HEK293T (cell line): ENCODE measurements around the gene STK25.

Experiments used
- CTCF ChIA-PET: fragments of 350-600 bp; formaldehyde crosslinking; extraction: SDS; loops from one replicate; lab custom pipeline; 2021; ENCODE audit warnings: antibody characterized with exemption, inconsistent platforms; lab: Yijun Ruan, JAX
- POLR2A ChIA-PET: fragments of 350-600 bp; formaldehyde crosslinking; extraction: SDS; loops from one replicate; lab custom pipeline; 2020; ENCODE audit warnings: antibody characterized with exemption, inconsistent platforms; lab: Yijun Ruan, JAX
- DNase-seq: peaks from one replicate; pipeline ENCODE4 v3.0.0; 2012; ENCODE audit warnings: mixed read lengths; ENCODE audit errors: extremely low spot score
- ARNT ChIP-seq: fragments of 450-650 bp; IDR thresholded peaks from 2 replicates; pipeline ENCODE4 v1.6.1; 2017; ENCODE audit warnings: mild to moderate bottlenecking
- BHLHE40 ChIP-seq: fragments of 450-650 bp; IDR thresholded peaks from 2 replicates; pipeline ENCODE4 v1.6.1; 2016; ENCODE audit warnings: mild to moderate bottlenecking, moderate library complexity, borderline replicate concordance
- CTBP1 ChIP-seq: fragments of 450-650 bp; IDR thresholded peaks from 2 replicates; pipeline ENCODE4 v1.6.1; 2016; ENCODE audit warnings: borderline replicate concordance
- ELF4 ChIP-seq: fragments of 450-650 bp; IDR thresholded peaks from 2 replicates; pipeline ENCODE4 v1.6.1; 2017; ENCODE audit warnings: antibody characterized with exemption
- FOXA1 ChIP-seq: fragments of 450-650 bp; IDR thresholded peaks from 2 replicates; pipeline ENCODE4 v1.6.1; 2016; ENCODE audit warnings: mild to moderate bottlenecking
- FOXK2 ChIP-seq: fragments of 450-650 bp; IDR thresholded peaks from 2 replicates; pipeline ENCODE4 v1.6.1; 2016; ENCODE audit warnings: mild to moderate bottlenecking
- FOXM1 ChIP-seq: fragments of 450-650 bp; IDR thresholded peaks from 2 replicates; pipeline ENCODE4 v1.6.1; 2017; ENCODE audit warnings: mild to moderate bottlenecking, borderline replicate concordance
- HDGF ChIP-seq: fragments of 450-650 bp; IDR thresholded peaks from 2 replicates; pipeline ENCODE4 v1.6.1; 2017; ENCODE audit warnings: antibody characterized with exemption, borderline replicate concordance
- L3MBTL2 ChIP-seq: fragments of 450-650 bp; conservative IDR thresholded peaks from 2 replicates; pipeline ENCODE4 v1.6.1; 2016; ENCODE audit warnings: mild to moderate bottlenecking
- LEF1 ChIP-seq: fragments of 450-650 bp; IDR thresholded peaks from 2 replicates; pipeline ENCODE4 v1.6.1; 2017; ENCODE audit warnings: mild to moderate bottlenecking, borderline replicate concordance
- NFRKB ChIP-seq: fragments of 450-650 bp; IDR thresholded peaks from 2 replicates; pipeline ENCODE4 v1.6.1; 2016; ENCODE audit warnings: mild to moderate bottlenecking, moderate library complexity
- SP1 ChIP-seq: fragments of 450-650 bp; IDR thresholded peaks from 2 replicates; pipeline ENCODE4 v1.6.1; 2017
- SUZ12 ChIP-seq: fragments of 450-650 bp; IDR thresholded peaks from 2 replicates; pipeline ENCODE4 v1.6.1; 2016; ENCODE audit warnings: mild to moderate bottlenecking
- TARDBP ChIP-seq: fragments of 450-650 bp; IDR thresholded peaks from 2 replicates; pipeline ENCODE4 v1.6.1; 2016
- ZNF384 ChIP-seq: fragments of 450-650 bp; IDR thresholded peaks from 2 replicates; pipeline ENCODE4 v1.6.1; 2016
- TF ChIP-seq, protein P1 (sequence below): fragments of 450-650 bp; IDR thresholded peaks from 2 replicates; pipeline ENCODE4 v1.6.1; 2016

The STK25 gene

GRCh38 chr2:241500431-241500975 lies 7.9 kb downstream of the STK25 start:
- DNase-seq, result no peak

DNA sequence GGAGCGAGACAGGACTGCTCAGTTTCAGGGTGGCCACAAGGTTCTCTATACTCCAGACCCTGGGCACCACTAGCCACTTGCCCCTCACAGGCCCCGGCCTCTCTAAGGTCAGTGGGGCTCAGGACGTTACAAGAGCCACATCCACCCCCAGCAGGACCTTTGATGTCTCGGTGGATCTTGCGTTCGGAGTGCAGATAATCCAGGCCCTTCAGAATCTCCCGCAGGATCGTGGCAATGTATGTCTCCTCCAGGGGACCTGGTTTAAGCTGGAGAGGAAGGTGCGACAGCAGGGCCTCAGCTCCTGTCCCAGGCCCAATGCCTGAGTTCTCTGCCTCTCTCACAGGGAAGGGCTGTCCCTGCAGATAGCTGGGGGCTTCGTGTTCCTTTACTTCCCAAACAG lies 8.4 kb downstream of the STK25 start:
- POLR2A ChIA-PET, result no interaction called here
- DNase-seq, result no peak
- CTCF ChIA-PET, result no interaction called here
- no peak for TF ChIP-seq FOXM1
- TF ChIP-seq, protein P1, sequence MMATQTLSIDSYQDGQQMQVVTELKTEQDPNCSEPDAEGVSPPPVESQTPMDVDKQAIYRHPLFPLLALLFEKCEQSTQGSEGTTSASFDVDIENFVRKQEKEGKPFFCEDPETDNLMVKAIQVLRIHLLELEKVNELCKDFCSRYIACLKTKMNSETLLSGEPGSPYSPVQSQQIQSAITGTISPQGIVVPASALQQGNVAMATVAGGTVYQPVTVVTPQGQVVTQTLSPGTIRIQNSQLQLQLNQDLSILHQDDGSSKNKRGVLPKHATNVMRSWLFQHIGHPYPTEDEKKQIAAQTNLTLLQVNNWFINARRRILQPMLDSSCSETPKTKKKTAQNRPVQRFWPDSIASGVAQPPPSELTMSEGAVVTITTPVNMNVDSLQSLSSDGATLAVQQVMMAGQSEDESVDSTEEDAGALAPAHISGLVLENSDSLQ, result no peak
- no peak for TF ChIP-seq L3MBTL2
- TF ChIP-seq SP1, result no peak
- no peak for TF ChIP-seq ZNF384
- no peak for TF ChIP-seq LEF1
- no peak for TF ChIP-seq FOXA1

More at GRCh38 chr2:241500431-241500975, 7.9 kb downstream of the STK25 start:
- TF ChIP-seq LEF1 (no peak), BHLHE40 (no peak), TARDBP (no peak), SUZ12 (no peak), NFRKB (no peak), HDGF (no peak), FOXK2 (no peak), SP1 (no peak), ELF4 (no peak)
- ChIA-PET CTCF (no interaction called here), POLR2A (no interaction called here)

DNA sequence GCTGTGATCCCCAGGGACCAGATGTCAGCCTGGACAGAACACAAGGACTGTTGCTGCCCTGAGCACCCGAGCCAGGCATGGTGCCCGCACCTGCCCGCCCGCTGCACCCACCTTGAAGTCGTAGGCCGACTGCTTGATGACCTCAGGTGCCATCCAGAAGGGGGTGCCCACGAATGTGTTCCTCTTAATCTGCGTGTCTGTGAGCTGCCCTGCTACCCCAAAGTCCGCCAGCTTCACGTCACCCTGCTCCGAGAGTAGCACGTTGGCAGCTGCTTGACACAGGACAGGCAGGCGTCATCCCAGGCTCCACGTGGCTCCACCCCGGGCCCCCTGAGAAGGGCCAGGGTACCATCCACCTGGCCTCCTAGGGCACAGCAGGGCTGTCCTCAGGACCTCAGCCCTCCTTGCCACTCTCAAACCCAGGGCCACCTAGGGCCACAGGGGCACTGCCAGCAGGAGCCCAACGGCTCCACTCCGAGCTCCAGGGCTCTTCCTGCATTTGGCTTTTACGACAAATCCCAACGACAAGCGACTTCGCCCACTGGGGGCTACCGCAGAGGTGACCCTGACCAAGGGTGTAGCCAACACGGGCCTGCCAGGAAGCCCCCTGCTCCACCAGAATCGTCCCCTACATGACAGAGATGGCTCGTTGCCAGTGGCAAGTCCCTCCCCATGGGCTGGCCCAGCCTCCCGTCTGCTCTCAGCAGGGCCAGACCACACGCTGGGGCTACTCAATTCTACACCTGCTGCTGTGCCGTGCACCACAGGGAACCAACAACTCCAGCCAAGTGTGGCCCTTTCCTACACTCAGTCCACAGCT lies 9.0 kb downstream of the STK25 start:
- DNase-seq, result no peak
- no peak for TF ChIP-seq LEF1
- TF ChIP-seq SP1, result no peak
- no peak for TF ChIP-seq SUZ12
- no peak for TF ChIP-seq TARDBP
- TF ChIP-seq CTBP1, result no peak
- TF ChIP-seq NFRKB, result no peak
- no peak for TF ChIP-seq ARNT
- no peak for TF ChIP-seq ZNF384
- CTCF ChIA-PET, result no interaction called here
- POLR2A ChIA-PET, result no interaction called here

DNA sequence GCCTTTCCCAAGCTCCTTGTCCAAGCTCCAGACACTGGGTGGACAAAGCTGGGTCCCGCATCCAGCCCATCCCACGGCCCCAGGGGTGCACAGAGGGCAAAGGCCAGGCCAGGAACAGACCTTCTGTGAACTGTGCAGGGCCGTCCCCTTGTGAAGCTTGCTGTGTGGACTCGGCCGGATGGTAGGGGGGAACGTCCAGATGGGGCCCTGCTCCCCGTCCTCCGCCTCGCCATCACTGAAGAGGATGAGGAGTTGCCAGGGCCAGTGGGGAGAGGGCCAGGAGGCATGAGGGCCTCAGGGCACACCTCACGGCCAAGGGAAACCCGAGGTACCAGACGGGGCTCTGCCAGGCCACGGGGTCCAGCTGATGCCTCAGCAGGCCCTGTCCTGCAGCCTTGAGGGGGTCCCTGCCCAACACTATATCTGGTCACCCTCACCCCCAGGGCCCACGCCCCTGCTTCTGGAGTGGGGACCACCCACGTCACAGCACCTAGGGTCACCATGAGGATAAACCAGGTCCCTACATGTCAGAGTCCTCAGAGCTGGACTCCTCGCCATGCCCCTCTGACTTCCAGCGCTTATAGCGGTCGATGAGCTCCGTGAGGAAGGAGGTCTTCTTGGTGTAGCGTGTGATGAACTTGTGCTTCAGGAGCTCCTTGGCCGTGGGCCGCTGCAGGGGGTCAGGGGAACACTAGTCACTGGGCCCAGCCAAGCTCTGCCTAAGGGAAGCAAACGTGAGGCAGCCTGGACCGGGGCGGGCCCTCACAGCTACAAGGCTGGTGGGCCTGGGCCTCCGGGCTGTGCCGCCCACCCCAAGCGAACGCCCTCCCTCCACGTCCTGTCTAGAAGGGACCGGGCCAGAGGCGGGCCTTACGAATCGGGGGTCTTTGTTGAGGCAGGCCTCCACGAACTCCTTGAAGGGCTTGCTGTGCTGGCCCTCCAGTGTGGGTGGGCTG lies 10.0 kb downstream of the STK25 start:
- TF ChIP-seq NFRKB (no peak), HDGF (no peak), FOXK2 (no peak), ZNF384 (no peak), L3MBTL2 (no peak), SUZ12 (no peak), ELF4 (no peak), BHLHE40 (no peak), TARDBP (no peak), FOXM1 (no peak), ARNT (no peak), LEF1 (no peak), FOXA1 (no peak), SP1 (no peak), CTBP1 (no peak)
- TF ChIP-seq, protein P1, result no peak
- CTCF ChIA-PET, result interaction anchor here (1.1 kb wide), 1 partner anchor 10 kb away, joined by 3 read pairs; the partner anchor contains the start of gene STK25
- POLR2A ChIA-PET, result no interaction called here
- DNase-seq, result no peak

- TF ChIP-seq NFRKB (no peak), FOXK2 (no peak), SUZ12 (no peak), CTBP1 (no peak), ARNT (no peak), FOXA1 (no peak), ZNF384 (no peak), BHLHE40 (no peak), HDGF (no peak), TARDBP (no peak), SP1 (no peak), LEF1 (no peak), L3MBTL2 (no peak)
- TF ChIP-seq, protein P1, result no peak
- CTCF ChIA-PET, result interaction anchor here (1.1 kb wide), 1 partner anchor 11 kb away, joined by 3 read pairs; the partner anchor contains the start of gene STK25
Observed at GRCh38 chr2:241496904-241497877, 11.2 kb downstream of the STK25 start.

More at GRCh38 chr2:241496904-241497877, 11.2 kb downstream of the STK25 start:
- no peak for DNase-seq
- POLR2A ChIA-PET, result no interaction called here
